Islet precursor cell (in vitro differentiated cells): Measurements from ENCODE around the gene ARHGAP6.
"Not testable (repeated sequence)": the region's sequence is repeated elsewhere in the genome, so short reads cannot be mapped to it uniquely, and the experiment has no call there.

Experiments used
- DNase-seq: peaks from one replicate; pipeline ENCODE4 v3.0.0-alpha.2; 2018

ARHGAP6 gene

DNA sequence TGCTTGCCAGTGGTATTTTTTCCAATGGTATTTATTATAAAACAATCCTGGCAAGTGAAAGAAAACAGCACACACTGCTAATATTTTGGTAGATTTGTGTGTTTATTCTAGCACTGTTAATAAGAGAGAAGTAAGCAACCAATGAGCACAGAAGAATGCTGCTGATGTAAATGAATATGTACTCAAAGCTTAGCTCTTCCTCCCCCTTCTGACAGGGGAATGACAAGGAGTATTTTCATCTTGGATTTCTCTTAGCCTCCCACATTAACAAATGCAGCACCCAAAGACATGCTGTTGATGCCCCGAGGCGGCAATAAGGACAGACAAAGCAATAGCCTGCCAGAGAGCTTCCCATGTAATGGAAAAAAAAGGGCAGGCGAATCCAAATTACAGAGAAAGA, 18.6 kb downstream of the ARHGAP6 start:
- no peak for DNase-seq

DNA sequence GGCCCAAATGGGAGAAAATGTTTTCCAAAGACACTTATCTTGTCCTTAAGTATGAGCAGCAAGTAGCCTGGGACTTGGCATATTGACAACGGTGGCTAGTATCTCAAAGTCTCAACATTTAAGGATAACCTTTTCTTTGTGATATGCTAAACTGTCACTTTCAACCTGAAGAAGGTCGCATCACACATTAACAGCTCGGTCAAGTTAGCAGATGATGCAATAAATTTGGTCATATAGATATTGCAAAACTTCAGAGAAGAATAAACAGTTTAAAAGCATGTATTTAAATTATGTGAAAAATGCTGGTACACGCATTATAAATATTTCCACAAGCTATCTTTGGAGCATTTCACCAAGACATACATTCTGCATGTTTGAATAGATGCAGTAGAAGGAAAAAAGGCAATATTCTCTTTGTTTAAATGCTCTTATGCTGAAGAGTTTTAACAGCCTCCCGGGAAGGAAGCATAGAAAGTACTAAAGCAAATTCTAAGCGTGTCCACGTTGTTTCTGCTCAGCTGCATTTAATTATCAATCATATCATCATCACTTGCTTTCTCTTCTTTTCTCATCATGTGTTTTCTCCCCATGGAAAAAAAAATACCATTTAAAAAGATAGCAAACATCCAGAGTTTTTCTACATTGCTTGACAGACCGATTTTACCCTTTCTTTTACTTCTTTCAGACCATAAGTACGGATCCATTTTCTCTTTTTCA, 24.2 kb downstream of the ARHGAP6 start:
- no peak for DNase-seq

DNA sequence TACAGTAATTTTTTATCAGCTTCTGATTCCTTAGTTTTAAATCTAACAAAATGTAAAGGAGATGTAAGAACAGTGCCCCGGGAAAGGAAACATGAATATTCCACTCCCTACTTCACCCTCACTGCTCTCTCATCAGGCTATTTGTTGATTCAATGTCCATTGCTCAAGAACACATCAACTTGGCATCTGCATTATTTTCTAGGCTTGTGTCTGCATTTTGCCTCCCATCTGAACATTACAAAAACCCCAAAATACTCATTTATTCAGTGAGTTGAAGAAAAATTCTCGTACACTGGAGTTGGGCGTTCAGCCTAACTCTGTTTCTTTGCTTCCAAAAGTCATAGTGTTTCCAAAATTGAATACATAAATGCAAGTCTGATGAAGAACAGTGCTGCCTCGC, 25.6 kb downstream of the ARHGAP6 start:
- DNase-seq: no peak

DNA sequence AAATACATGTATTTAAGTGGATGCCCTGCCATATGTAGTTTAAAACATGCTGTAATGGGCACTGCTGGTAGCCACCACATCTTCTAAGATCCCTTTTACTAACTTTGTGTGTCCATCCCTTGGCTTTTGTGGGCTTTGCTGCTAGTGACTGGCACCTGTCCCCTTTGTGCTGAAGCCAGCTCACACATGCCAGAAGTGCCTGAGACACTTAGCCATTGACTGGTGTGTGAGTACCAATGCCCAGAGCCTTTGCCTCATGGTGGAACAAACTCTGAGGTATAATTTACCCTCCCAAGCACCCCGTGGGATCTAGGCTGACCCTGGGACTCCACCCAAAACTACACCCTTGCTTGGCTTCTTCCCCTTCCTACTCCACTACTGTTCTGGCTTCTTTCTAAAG, 33.0 kb downstream of the ARHGAP6 start:
- no peak for DNase-seq

DNA sequence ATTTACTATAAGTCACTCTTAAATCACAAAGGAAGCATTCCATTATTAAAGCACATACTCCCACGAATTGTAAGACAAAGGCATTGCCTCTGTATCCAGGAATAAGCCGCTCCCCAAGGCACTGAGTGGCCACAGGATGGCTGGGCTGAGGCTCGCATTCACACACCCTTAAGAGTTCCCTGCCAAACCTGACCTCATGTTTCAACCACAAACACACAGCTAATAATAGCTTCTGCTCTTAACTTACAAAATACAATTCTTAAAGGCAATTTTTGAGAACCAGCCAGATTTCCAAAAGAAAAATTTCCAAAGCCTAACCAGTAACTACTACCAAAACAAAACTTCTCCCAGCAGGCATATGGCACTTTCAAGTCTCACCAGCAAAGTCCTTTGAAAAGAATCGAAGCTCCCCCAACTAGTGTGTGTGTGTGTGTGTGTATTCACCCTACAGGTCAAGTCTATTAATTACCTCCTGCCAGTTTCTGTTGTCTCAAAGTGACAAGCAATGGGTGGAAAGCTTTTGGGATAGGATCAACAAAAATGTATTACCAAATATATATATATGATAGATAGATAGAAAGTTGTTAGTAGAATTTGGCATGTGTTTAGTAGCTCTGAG, 36.0 kb downstream of the ARHGAP6 start:
- no peak for DNase-seq

DNA sequence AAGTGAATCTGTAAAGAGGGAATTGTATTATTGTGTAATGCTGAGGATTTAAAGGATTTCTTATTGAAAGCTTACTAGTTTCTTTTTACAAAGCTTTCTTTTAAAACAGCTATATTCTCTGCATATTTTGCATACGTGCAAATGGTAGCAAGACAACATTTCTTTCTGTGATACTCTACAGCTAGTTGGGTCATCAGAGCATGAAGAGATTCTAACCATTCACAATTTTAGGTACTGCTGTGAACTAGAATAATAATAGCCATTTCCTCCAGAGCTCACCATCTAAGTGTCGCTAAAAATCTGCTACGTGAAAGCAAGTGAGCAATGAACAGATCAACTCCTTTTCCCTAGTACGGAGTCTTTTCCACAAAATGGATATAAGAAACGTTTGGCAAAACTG, 37.3 kb downstream of the ARHGAP6 start:
- no peak for DNase-seq

DNA sequence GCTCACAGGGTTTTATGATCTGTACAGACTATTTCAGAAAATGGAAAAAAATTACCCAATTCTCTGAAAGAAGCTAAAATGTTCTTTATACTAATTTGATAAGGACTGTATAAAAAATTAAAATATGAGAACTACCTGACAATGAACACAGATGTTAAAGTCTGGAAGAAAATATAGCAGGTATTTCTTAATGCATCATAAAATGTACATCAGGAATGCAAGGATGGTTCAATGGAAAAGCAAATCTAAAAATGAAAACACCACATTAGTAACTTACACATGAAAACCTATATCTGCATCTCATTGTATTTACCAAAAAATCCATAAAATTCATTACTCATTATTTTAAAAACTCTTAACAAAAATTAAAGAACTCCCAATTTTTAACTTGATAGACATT, 39.4 kb downstream of the ARHGAP6 start:
- no peak for DNase-seq

DNA sequence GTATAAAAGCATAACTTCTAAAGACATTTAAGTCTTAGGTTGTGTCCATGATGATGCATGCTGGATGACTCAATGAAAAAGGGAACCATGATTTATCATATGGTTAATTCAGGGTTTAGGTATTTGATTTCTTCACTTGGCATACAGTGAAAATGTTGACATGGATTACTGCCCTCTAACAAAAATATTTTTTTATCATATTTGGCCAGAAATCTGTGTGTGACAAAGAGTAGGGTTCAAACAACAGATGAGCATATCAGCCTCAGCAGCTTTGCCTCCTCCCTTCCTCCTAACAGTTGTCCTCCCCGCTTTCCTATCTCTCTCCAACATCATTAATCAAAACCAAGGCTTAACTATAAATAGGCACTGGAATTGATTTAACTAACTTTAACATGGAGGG, 46.3 kb downstream of the ARHGAP6 start:
- DNase-seq: no peak

DNA sequence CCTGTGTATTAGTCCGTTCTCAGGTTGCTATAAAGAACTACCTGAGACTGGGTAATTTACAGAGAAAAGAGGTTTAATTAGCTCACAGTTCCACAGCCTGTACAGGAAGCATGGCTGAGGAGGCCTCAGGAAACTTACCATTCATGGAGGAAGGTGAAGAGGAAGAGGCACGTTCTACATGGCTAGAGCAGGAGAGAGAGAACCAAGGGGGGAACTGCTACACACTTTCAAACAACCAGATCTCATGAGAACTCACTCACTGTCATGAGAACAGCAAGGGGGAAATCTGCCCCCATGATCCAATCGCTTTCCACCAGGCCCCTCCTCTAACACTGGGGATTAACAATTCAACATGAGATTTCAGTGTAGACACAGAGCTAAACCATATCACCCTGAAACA, 51.5 kb downstream of the ARHGAP6 start:
- not testable (repeated sequence) for DNase-seq

DNA sequence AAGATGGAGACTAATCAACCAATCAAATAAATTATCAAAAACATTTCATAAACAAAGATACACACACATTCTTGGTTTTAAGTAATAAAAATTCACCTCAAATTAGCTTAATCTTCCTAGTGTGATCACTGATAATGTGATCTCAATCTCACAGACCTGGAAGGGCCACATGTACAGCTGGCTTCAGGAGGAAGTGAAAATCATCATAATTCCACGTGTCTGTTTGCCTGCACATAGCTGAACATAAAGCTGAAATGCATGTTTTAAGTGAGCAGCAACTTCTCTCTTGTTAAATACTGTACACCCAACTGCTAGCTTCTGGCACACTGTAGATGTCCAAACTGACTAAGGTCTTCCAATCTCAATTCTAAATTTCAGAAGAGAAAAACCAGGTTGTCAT, 53.8 kb downstream of the ARHGAP6 start:
- DNase-seq: no peak

DNA sequence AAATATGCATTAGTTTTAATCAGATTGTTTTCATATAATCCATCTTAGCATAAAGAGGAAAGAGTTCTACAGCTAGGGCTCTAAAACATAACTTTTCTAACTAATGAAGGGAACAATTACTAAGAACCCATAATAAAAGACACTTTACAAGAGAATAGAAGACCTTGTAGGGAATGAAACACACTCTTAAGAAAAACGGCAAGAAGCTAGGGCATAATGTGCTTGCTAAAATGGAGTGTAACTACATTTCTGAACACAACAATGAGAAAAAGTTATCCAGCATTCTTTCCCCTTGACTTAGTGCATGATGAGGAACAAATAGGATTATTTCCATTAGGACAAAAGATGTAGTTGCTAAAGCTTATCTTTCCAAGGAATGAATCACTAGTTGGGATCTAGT, 54.6 kb downstream of the ARHGAP6 start:
- no peak for DNase-seq

DNA sequence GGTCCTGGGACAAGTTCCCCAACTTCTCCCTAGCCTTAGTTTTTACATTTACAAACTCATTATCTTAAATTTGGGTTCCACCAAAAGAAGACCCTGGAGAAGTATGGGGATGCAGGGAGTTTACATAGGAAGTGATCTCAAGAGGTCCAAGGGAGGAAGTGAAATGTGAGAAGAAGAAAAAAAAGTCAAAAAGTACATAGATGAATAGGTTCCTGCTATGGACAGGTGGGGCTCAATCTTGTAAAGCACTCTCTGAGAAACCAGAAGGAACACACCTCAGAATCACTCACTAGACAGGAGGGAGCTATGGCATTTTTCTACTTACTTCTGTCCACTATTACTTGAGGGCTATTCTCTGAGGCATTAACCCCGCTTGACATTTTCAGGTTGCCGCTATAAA, 56.6 kb downstream of the ARHGAP6 start:
- DNase-seq: no peak

DNA sequence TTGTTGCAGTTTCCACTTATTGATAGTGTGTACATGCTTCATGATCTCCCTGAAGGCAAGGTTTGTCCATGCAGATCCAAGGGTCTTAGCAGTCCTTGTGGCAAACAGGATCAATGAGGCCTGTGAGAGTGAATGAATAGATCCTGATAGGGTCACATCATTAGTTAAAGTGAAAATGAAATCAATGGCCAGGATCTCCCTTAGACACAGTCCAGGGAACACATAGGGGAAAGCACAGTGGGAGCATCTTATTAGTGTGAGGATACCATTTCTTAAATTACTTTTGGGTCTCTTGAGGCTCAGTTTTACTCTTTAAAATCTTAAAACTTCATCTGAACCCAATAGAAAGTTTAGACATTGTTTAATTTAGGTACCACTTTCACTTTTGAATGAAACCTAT, 59.3 kb downstream of the ARHGAP6 start:
- no peak for DNase-seq

DNA sequence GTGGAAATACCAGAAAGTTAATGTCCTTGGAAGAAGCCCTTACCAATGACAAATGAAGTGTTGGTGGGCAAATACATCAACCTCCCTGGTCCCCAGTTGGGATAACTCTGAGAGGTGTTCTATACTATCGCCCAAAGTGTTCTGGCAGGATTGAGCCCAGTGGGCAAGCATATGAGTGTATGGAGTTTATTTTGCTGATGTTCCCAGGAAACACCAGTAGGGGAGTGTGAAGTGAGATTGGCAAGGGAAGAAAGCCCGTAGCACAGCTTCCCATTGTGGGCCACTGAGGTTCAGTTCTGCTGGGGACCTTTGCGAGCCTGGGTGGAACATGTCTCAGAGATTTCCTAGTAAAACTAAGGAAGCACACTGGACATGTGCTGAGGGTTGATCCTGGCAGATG, 65.1 kb downstream of the ARHGAP6 start:
- DNase-seq: no peak

DNA sequence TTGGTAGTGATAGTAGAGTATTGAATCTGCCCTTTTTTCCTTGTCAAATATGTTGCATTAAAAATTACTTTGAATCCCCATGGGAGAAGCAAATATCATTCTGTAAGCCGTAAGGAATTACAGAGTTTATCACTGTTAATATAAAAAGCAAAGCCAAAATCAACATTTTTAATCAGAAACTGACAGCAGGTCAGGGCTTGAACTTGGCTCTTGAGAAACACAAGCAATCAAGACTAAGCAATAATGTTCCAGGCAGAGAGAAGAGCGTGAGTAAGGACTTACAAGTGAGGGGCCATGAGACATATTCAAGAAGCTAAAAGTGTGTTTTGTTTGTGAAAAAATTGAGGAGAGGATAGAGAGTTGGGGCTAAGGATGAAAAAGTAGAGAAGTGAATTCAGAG, 68.2 kb downstream of the ARHGAP6 start:
- no peak for DNase-seq

DNA sequence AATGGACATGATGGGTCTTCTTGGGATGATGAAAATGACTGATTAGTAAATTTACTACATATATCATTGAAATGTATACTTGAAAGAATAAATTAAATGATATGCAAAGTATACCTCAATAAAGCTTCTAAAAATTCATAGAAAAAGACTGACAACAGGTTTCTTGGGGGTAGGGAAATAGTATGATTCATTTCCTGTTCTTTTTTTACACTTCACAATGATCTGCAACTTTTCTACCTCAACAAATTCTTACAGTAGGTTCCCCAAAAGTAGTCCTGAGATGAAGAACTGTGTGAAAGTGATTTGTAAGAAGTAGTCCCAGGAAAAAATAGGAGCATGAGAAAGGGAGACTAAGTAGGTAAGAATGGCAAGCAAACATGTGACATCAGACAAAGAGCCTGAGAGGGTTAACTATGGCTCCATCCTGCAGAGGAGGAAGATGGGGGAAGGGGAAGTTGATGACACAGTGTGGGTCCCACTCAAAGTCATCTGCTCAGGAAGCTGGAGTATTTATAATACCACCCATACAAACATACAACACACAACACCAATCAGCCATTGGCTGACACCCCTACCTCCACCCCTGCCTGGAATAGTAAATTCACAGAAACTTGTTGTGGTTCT, 73.9 kb downstream of the ARHGAP6 start:
- no peak for DNase-seq

DNA sequence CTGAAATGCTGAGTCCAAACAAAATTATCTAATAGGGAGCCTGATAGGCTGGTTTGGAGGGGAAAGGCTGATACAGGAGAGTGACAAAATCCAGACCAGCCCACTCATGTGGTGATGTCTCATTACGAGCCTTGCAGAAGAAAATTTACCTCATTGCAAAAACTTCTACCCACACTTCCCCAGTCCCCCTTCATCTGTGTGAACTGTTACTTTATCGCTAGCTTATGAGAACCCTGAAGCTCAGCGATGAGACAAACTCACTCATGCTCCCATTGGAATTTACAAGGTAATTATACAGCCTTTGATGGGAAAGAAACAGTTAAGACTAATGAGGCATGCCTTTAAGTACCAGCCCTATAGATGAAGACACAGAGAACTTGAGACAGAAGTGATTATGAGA, 76.1 kb downstream of the ARHGAP6 start:
- peak; percentile 74 for DNase-seq

DNA sequence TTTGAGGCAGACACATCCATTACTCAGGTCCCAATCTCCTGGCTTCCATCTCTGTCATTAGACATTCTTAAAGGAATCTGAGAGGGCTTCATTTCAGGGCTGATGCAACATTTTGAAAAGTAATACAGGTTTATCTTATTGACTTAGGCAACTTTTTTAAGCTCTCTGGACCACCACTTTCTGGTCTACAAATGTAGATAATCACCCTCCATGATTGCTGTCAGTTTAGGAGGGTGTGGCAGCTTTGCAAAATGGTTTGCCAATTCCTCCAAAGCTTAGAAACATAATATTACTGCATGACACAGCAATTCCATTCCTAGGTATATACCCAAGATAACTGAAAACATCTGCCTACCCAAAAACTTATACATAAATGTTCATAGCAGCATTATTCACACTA, 77.6 kb downstream of the ARHGAP6 start:
- DNase-seq: no peak

DNA sequence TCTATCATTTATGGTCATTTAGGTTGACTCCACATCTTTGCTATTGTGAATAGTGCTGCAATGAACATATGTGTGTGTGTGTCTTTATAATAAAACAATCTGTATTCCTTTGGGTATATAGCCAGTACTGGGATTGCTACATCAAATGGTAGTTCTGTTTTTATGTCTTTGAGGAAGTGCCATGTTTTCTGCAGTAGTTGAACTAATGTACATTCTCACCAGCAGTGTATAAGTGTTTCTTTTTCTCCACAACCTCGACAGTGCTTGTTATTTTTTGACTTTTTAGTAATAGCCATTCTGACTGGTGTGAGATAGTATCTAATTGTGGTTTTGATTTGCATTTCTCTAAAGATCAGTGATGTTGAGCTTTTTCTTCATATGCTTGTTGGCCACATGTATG, 80.5 kb downstream of the ARHGAP6 start:
- no peak for DNase-seq

DNA sequence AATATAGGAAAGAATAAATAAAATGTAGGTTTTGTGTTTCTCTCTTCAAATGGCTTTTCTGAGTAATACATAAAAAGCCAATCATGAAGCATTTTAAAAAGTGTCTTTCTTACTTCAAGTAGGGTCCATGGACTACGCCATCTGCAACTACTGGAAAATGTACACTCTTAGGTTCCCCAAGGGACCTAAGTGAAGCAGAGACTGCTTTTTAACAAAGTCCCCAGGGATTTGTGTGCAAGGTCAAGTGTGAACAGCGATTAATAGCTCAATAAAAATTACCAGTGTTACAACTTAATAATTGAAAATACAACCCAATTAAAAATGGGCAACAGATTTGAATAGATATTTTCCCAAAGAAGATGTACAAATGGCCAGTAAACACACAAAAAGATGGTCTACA, 84.9 kb downstream of the ARHGAP6 start:
- no peak for DNase-seq

DNA sequence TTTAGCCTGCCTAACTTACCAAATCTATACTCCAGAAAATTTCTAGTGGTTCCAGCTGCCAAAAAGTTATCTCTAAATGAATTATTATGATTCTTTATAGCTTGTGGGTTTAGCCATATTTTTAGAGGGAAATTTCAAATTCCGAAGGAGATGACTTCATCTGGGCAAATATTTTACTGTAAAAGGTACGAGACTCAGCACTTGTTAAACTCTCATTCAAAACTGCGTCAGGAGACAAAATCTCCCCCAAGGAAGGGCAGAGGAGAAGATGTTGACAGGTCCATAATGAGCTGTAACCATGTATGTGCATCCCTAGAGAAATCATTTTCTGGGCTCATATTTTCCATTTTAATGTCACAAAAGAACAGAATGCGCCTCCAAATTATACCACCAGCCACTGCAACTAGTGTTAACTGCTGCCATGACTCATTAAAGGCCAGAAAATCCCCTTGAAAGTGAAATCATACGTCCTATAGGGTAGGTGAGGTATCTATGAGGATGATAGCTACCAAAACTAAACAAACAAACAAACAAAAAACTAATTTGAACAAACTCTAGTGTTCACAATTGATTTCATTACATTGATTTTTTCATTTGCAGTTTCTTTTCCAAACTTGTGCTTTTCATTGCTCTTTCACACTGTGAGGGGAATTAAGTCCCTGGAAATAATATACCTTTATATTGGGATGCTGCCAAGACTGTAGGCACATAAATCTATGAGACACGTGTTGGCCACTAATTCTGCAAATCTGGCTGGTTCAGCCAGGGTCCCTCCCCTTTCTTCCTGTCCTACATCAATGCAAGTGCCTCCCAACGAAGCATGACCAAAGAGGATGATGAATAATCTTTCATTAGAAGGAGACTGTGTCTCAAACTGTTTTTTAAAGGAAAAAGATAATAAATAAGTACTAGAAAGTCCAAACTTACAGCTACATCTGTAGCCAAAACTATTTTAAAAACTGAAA, 85.8 kb downstream of the ARHGAP6 start:
- no peak for DNase-seq

DNA sequence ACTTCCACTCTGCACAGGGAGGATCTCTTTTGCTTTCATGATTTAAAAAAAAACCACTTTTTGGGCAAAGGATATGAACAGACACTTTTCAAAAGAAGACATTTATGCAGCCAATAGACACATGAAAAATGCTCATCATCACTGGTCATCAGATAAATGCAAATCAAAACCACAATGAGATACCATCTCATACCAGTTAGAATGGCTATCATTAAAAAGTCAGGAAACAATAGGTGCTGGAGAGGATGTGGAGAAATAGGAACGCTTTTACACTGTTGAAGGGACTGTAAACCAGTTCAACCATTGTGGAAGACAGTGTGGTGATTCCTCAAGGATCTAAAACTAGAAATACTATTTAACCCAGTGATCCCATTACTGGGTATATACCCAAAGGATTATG, 87.4 kb downstream of the ARHGAP6 start:
- DNase-seq: not testable (repeated sequence)

DNA sequence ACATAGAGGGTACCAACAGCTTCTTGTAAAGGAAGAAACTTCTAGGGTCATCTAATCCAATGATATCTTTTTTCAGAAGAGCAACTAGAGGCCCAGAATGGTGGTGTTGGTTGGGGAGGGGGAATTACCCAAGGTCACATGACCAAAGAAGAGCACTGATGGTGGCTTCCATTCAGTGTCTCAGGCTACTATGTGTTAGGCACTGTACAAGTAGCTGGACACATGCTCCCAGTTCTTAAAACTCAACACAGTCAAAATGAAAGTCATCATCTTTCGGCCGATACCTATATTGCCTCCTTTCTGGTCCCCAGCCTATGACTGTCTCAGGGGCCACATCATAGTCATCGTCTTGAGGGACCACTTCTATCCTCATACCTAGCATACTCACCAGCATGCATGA, 88.1 kb downstream of the ARHGAP6 start:
- DNase-seq: no peak
